GM12873 (cell line): ENCODE data around the gene SYT13.

Experiments used
- CTCF ChIP-seq: IDR thresholded peaks from 2 replicates; pipeline ENCODE4 v1.5.1; 2012; ENCODE audit warnings: low read depth, mild to moderate bottlenecking, moderate library complexity, low read length, control low read depth; ENCODE audit not compliant: insufficient read depth; ENCODE audit errors: missing control alignments

SYT13 gene

DNA sequence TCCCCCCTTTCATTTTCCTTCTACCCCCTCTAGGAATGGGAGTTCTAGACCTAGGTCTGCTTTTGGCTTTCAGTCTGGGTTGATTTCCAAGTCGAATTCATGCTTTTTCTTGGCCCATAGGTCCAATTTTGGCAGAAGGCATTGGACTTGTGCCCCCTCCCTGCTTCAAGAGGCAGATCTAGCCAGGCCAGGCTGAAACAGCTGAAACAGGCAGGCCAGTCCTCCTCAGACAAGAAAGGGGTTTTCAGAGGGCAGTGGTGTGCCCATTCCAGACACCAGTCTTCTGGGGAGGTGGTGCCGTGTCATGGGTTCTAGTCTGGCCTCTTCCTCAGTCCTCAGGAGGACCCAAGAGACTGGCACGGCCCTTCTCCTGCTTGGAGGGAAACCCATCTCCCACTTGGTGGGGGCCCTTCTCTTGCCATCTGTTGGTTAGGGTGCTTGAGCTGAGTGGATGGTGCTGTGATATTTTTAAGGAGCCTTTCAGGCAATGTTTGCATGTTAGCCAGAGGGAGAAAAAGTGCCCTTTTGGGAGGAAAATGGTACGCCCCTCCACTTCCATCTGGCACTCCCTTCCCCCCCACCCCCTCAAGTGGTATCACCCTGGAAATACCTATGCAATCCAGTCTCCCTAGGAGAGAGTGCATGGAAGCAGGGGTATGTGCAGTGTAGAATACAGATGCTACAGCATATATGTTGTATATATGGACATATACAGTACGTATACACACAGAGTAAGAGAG is 53.6 kb downstream of the SYT13 start:
- no peak for TF ChIP-seq CTCF

DNA sequence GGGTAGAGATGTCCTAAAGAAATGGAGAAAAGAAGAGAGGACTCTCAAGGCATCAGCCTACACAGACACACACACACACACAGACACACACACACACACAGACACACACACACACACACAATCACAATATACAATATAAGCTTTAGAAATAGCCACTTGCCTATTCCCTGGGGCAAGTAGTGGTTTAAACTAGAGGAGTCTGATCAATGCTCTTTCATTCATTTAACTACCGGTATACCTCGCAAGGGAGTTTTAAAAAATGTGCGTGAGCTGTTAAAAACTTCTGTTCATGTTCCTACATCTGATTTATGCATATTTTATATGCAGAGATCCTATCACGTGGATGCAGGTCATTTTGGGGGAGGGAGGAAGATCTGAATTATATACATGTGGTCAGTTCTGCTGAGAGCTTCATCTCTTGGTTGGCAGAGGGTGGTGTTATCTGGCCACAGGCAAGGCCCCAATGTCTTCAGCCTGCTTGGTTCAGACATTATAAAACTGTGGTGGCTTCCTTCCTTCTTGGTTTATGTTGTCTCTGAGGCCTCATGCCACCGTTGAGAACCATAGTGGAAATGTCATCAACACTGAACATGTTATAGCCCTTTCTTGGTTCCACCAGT is 56.6 kb downstream of the SYT13 start:
- TF ChIP-seq CTCF: no peak

DNA sequence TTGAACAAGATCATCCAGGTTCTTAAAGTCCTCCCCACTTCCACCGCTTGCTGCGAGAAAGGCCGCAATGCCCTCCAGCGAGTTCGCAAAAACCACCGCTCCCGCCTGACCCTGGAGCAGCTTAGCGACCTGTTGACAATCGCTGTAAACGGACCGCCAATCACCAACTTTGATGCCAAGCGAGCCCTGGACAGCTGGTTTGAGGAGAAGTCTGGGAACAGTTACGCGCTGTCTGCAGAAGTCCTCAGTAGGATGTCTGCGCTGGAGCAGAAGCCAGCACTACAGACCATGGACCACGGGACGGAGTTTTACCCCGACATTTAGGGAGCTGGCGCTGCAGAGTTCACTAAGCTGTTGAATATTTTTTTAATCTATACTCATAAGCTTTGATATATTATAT is 58.3 kb downstream of the SYT13 start:
- no peak for TF ChIP-seq CTCF

- no peak for TF ChIP-seq CTCF
These were observed 59.2 kb downstream of the SYT13 start for GRCh38 chr11:45226901-45227300.

GRCh38 chr11:45225961-45226871 is 59.9 kb downstream of the SYT13 start:
- no peak for TF ChIP-seq CTCF

GRCh38 chr11:45225277-45225676 is 60.9 kb downstream of the SYT13 start:
- TF ChIP-seq CTCF: no peak

DNA sequence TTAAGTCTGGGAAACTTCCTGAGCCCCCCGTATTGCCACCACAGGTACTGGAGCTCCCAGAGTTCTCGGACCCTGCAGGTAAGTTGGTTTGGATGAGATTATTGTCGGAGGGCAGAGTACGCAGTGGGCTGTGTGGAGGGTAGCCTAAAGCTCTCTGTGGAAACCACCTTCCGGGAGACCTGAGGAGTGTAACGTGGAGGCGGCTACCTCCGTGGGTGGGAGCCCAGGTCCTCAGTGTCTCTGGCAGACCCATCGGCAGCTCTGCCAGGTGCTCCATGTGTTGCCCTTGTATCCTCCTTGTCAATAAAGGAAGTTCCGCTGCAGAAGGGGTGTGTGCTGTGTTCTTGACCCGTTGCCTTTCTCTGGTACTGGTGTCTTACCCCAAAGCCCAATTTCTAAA is 61.4 kb downstream of the SYT13 start:
- no peak for TF ChIP-seq CTCF
